ENCODE data around the gene MYCN. TPM values are rescaled to one million over a fixed set of nuclear protein-coding genes. Genes with fewer than 3 reads are reported as not detected.

The MYCN gene
- total and polyA plus RNA-seq, 2 of the 4 experiments (the other 2 are of a cell fraction): not detected

GRCh38 chr2:15934291-15934945 is 5.9 kb upstream of the MYCN start:
- no peak overlapping the region for H3K4me3 ChIP-seq (ENCODE audit: insufficient read depth, low read depth, low read length)
- H3K4me2 ChIP-seq (ENCODE audit: low read depth, low read length): no peak overlapping the region
- in situ Hi-C loops (cut with MboI; ENCODE audit: low sequenced_read_pairs) (no loop called here), dilution Hi-C loops (cut with HindIII; ENCODE audit: low sequenced_read_pairs, unreplicated experiment) (no loop called here), intact Hi-C loops (cut with micrococcal nuclease) (no loop called here)
- H2BK120ac ChIP-seq (ENCODE audit: low read depth, low read length): no peak overlapping the region
- no peak overlapping the region for H3K23ac ChIP-seq (ENCODE audit: low read depth, low read length)
- no peak overlapping the region for H2AFZ ChIP-seq (replicated peaks; ENCODE audit: low read length, poor library complexity)
- TF ChIP-seq CHD1 (IDR thresholded peaks at IDR 0.05; ENCODE audit: low read depth, low read length) (no peak), SMC3 (IDR thresholded peaks at IDR 0.05; ENCODE audit: low read depth, low read length) (no peak), NFE2L2 (IDR thresholded peaks at IDR 0.05; ENCODE audit: low read depth, low read length) (no peak)
- TF ChIP-seq, protein P1, sequence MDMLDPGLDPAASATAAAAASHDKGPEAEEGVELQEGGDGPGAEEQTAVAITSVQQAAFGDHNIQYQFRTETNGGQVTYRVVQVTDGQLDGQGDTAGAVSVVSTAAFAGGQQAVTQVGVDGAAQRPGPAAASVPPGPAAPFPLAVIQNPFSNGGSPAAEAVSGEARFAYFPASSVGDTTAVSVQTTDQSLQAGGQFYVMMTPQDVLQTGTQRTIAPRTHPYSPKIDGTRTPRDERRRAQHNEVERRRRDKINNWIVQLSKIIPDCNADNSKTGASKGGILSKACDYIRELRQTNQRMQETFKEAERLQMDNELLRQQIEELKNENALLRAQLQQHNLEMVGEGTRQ (IDR thresholded peaks at IDR 0.05; ENCODE audit: low read depth, low read length): no peak
- no peaks in the 10 kb centered on the region for H3K9me3 ChIP-seq (ENCODE audit: control insufficient read depth, insufficient read depth, low read length)
- H3K27me3 ChIP-seq (ENCODE audit: control insufficient read depth, insufficient read depth, low read length): peaks cover under 1% of the 10 kb centered on the region; the same call in 1 of the 2 replicates
- no peak overlapping the region for H3K27ac ChIP-seq (ENCODE audit: insufficient read depth, low read length)
- no peaks in the 10 kb centered on the region for H3K79me1 ChIP-seq (ENCODE audit: low read depth in 1 of 2, low read length in 2 of 2)
- ATAC-seq (ENCODE audit: low read depth) (no peak), DNase-seq (no peak)
- H4K5ac ChIP-seq (ENCODE audit: low read depth, low read length): no peak overlapping the region
- no peak overlapping the region for H2BK20ac ChIP-seq (ENCODE audit: low read depth, low read length)
- H2BK5ac ChIP-seq (ENCODE audit: low read depth, low read length, poor library complexity, severe bottlenecking): no peak overlapping the region
- no TSS peak for BruUV-seq (replicated peaks)
- ChIA-PET POLR2A (ENCODE audit: unreplicated experiment) (no interaction called here), CTCF (no interaction called here)
- H3K9me1 ChIP-seq (ENCODE audit: insufficient read depth, low read length): no peaks in the 10 kb centered on the region
- no peak overlapping the region for H3K56ac ChIP-seq (ENCODE audit: extremely low read depth, insufficient read depth, low read length)
- H4K20me1 ChIP-seq (ENCODE audit: insufficient read depth, low read length): no peaks in the 10 kb centered on the region
- no peak overlapping the region for H3K9ac ChIP-seq (ENCODE audit: low read depth, low read length)
- no peak overlapping the region for H3K18ac ChIP-seq (ENCODE audit: low read depth, low read length)
- no CpG with 5 or more reads among the region's 4 CpGs for WGBS, 2 experiments (ENCODE audit: extremely low coverage in 2 of 2, insufficient read length in 1 of 2)
- no peaks in the 10 kb centered on the region for H3K36me3 ChIP-seq (ENCODE audit: control insufficient read depth, insufficient read depth, low read length)
- H4K8ac ChIP-seq (ENCODE audit: low read depth in 2 of 2, low read length in 2 of 2): no peak overlapping the region
- H3K14ac ChIP-seq (replicated peaks; ENCODE audit: low read depth, low read length): no peak overlapping the region
- H4K91ac ChIP-seq (ENCODE audit: insufficient read depth, low read depth, low read length): no peak overlapping the region
- no peak overlapping the region for H2BK15ac ChIP-seq (ENCODE audit: low read depth, low read length)
- no peak overlapping the region for H3K4ac ChIP-seq (ENCODE audit: low read depth, low read length)
- H2AK5ac ChIP-seq (ENCODE audit: low read depth, low read length): no peak overlapping the region
- H2AK9ac ChIP-seq (replicated peaks; ENCODE audit: low read depth, low read length, poor library complexity): no peak overlapping the region
- H3K4me1 ChIP-seq (ENCODE audit: control insufficient read depth, insufficient read depth, low read length): no peaks in the 10 kb centered on the region
